ENCODE results near the gene RNF144A.

GRCh38 chr2:7057865-7058400, 140.7 kb downstream of the RNF144A start:
- TF ChIP-seq POLR2A (IDR thresholded peaks at IDR 0.05) (no peak), CTCF (IDR thresholded peaks at IDR 0.05) (no peak)

All from body of pancreas (tissue), 4 donors.